HG03108 (cell line): Measurements from ENCODE around the gene TCF12.
"Not testable (repeated sequence)": the region's sequence is repeated elsewhere in the genome, so short reads cannot be mapped to it uniquely, and the experiment has no call there.

Experiments used
- ATAC-seq: cut with Tn5 transposase; IDR thresholded peaks from one replicate; pipeline ENCODE4 v1.9.1; 2021; ENCODE audit warnings: moderate library complexity; ENCODE audit not compliant: unreplicated experiment

TCF12 gene

DNA sequence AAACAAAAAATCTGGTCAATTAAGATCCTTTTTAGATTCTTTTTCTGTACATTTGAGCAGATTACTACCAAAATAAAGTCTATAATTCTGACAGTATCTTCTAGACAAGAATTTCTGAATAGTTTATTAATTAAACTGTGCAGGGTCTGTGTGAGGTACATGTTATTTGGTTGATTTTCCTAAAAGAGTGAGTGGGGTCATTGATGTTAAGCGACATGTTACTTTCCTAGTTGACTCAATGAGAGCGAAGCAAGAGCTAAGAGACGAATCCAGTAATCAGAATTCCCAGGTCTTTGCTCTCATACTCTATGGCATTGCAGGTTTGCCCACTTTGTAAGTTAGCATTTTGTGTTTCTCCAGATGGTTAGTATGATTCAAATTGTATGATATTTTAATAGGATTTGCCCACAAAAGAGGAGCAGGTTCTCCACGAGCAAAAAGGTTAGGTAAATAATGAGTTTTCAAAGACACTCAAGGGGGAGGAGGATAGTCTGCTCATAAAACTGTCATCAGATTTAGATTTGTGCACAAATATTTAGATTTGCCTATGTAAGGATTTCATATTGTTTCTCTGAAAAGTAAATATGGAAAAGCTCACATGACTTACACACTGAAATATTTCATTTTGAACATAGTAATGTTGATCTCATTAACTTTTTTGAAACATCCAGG lies 240.7 kb downstream of the TCF12 start:
- ATAC-seq: no peak

- no peak for ATAC-seq
Measured at GRCh38 chr15:57159767-57160166, 241.3 kb downstream of the TCF12 start.

DNA sequence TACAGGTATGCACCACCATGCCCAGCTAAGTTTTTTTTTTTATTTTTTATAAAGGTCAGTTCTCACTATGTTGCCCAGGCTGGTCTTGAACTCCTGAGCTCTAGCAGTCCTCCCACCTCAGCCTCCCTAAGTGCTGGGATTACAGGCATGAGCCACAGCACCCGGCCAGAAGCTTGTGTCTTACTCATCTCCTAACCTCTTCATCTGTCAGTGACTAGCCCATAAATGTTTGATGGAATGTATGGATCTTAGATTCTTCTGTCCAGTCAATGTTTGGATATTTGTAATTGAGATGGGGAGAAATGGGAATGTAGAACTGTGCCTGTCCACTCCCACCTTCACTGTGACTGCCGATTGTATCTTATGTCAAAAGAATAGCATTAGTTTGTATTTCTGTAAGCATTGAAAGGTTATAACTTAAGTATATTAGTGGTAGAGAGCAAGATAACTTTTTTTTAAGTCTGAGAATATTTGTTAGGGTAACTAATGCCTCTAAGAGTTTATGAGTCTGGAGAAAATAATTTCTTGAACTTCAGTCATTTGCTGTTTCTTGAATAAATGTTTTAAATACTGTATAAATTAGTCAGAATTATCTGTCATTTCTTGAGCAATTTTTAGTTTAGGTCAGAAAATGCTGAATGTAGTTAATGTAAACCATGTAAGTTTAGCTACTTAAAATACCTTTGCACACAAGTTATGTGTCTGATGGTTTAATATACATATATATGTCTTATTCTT lies 242.5 kb downstream of the TCF12 start:
- no peak for ATAC-seq

DNA sequence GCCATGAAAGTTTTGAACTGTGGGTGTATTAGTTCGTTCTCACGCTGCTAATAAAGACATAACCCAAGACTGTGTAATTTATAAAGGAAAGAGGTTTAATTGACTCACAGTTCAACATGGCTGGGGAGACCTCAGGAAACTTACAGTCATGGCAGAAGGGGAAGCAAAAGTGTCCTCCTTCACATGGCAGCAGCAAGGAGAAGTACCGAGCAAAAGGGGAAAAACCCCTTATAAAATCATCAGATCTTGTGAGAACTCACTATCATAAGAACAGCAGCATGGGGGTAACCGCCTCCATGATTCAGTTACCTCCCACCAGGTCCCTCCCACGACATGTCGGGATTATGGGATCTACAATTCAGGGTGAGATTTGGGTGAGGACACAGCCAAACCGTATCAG lies 245.8 kb downstream of the TCF12 start:
- ATAC-seq: not testable (repeated sequence)

GRCh38 chr15:57165992-57166391 lies 247.5 kb downstream of the TCF12 start:
- ATAC-seq: no peak

- ATAC-seq: no peak
Measured at GRCh38 chr15:57167821-57168395, 249.5 kb downstream of the TCF12 start.

- no peak for ATAC-seq
Measured at GRCh38 chr15:57169643-57170042, 251.2 kb downstream of the TCF12 start.

DNA sequence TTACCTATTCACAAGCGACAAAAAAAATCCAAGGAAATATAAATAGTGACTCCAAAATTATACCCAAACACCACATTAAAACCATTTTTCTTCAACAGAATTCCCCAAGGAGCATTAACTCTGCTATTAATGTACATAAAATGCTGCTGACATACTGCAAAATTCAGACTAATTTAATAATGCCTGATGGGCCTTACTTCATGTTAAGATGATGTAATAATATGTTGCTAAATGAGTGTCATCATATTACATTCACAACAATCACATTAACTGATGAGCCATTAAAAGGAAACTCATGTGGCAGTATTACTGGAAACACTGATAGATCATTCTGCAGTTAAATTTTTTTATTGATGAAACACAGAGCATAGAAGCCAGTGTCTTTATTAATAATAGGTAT lies 253.0 kb downstream of the TCF12 start:
- no peak for ATAC-seq

GRCh38 chr15:57172925-57173324 lies 254.5 kb downstream of the TCF12 start:
- no peak for ATAC-seq

GRCh38 chr15:57183041-57183440 lies 264.6 kb downstream of the TCF12 start:
- no peak for ATAC-seq

GRCh38 chr15:57183614-57184344 lies 265.3 kb downstream of the TCF12 start:
- no peak for ATAC-seq

DNA sequence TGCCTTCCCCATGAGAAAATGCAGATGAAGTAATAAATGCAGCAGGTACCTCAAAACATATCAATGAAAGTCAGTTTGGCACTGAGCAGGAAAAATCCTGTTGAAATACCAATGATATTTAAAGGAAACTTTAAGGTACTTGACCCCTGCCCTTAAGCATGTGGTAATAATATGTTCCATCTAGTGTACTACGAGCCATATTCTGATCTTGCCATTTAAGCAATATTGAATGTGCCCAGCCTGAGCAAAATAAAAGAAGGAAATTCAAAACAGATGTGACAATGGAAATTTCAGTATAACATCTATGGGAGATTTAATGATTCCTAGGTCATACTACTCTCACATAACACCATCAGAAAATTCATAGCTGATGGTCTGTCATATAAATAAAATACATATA lies 266.1 kb downstream of the TCF12 start:
- no peak for ATAC-seq

- ATAC-seq: no peak
Measured at GRCh38 chr15:57185507-57186074, 267.1 kb downstream of the TCF12 start.

- no peak for ATAC-seq
Measured at GRCh38 chr15:57189466-57189865, 271.0 kb downstream of the TCF12 start.

- no peak for ATAC-seq
Measured at GRCh38 chr15:57190208-57190607, 271.8 kb downstream of the TCF12 start.

DNA sequence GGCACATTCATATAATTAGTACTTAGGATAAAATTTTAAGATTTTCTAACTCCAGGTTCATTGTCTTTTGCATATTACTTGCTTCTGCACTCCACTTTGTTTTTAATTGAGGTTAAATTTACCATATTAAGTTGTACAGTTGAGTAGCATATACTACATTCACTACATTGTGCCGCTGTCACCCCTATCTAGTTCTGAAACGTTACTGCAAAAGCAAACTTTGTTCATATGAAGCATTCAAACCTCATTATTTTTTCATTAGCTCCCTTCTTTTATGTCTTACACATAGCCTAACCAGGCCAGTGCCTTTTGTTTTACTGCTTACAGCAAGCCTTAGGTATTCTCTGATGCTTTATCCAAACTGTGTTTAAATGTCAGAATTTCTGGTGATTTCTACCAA lies 274.7 kb downstream of the TCF12 start:
- no peak for ATAC-seq

DNA sequence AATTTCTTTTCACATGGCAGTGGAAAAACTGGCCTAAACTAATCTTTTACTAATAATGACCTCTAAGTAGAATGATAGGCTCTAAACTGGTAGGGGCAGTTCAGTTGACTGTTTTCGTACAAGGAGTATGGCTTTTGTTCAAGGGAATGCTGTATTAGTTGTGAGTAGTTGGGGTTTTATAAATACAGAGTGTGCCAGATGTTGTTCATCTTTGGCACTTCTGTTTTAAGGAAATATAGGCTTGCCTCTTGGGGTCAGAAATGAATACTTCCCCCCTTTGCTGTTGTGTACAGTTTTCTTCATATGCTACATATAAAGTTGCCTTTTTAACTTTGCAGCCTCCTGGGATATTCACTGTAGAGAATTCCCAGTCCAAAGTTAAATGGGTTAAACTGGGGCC lies 276.9 kb downstream of the TCF12 start:
- ATAC-seq: no peak

DNA sequence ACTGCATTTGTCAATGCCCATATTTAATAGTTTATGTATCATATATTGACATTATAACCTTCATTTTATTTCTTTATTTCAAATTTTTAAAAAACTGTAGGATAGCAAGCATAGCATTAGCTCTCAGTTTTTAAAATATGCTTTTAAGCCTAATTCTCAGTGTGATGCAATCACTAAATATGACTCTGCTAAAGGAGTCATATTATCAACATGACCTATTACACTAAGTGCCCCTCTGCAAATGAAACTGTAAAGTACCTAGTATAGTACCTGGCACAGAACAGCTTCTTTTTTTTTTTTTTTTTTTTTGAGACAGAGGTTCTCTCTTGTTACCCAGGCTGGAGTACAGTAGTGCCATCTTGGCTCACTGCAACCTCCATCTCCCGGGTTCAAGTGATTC lies 278.4 kb downstream of the TCF12 start:
- no peak for ATAC-seq

- no peak for ATAC-seq
Measured at GRCh38 chr15:57198131-57198530, 279.7 kb downstream of the TCF12 start.

- no peak for ATAC-seq
Measured at GRCh38 chr15:57198654-57199291, 280.3 kb downstream of the TCF12 start.

- no peak for ATAC-seq
Measured at GRCh38 chr15:57201578-57201977, 283.1 kb downstream of the TCF12 start.
